SK-N-SH treated with all-trans-retinoic acid at 6 μM for 48 hours (cell line): ENCODE results near the gene STAG1.

ENCODE experiments used
- ARNTL ChIP-seq: fragments of 450-650 bp; formaldehyde crosslinking; IDR thresholded peaks from 2 replicates; pipeline ENCODE4 v1.5.0; 2020; ENCODE audit warnings: low read depth, mild to moderate bottlenecking, moderate library complexity, borderline replicate concordance
- BACH2 ChIP-seq: fragments of 250-450 bp; sonication (Bioruptor Pico); IDR thresholded peaks from 2 replicates; pipeline ENCODE4 v1.9.0; 2021; ENCODE audit warnings: mild to moderate bottlenecking, borderline replicate concordance
- CSRNP3 ChIP-seq: fragments of 250-450 bp; sonication (Bioruptor Pico); IDR thresholded peaks from 2 replicates; pipeline ENCODE4 v1.5.1; 2021; ENCODE audit warnings: mild to moderate bottlenecking, moderate library complexity
- GLIS3 ChIP-seq: fragments of 250-450 bp; sonication (Bioruptor Pico); IDR thresholded peaks from 2 replicates; pipeline ENCODE4 v1.5.0; 2020; ENCODE audit warnings: mild to moderate bottlenecking, moderate library complexity
- ISL1 ChIP-seq: fragments of 250-450 bp; sonication (Bioruptor Pico); IDR thresholded peaks from 2 replicates; pipeline ENCODE4 v2.1.2; 2022; ENCODE audit warnings: mild to moderate bottlenecking, moderate library complexity
- POU6F1 ChIP-seq: fragments of 250-450 bp; sonication (Bioruptor Pico); IDR thresholded peaks from 2 replicates; pipeline ENCODE4 v1.8.0; 2021; ENCODE audit warnings: low read depth, mild to moderate bottlenecking, moderate library complexity, borderline replicate concordance
- TCF4 ChIP-seq: fragments of 250-450 bp; sonication (Bioruptor Pico); IDR thresholded peaks from 2 replicates; pipeline ENCODE4 v1.8.0; 2021; ENCODE audit warnings: mild to moderate bottlenecking, moderate library complexity, borderline replicate concordance
- TOX ChIP-seq: fragments of 250-450 bp; sonication (Bioruptor Pico); IDR thresholded peaks from 2 replicates; pipeline ENCODE4 v1.8.0; 2021; ENCODE audit warnings: mild to moderate bottlenecking, moderate library complexity, borderline replicate concordance
- ZFP3 ChIP-seq: fragments of 250-450 bp; sonication (Bioruptor Pico); IDR thresholded peaks from 2 replicates; pipeline ENCODE4 v1.5.0; 2020; ENCODE audit warnings: mild to moderate bottlenecking, moderate library complexity
- ZFP30 ChIP-seq: fragments of 450-650 bp; formaldehyde crosslinking; IDR thresholded peaks from 2 replicates; pipeline ENCODE4 v1.5.0; 2022; ENCODE audit warnings: mild to moderate bottlenecking, moderate library complexity

- no peak for TF ChIP-seq ZFP30 (CRISPR knock-in tag)
- no peak for TF ChIP-seq TOX (CRISPR knock-in tag)
- TF ChIP-seq GLIS3 (CRISPR knock-in tag): no peak
- no peak for TF ChIP-seq ISL1 (CRISPR knock-in tag)
- TF ChIP-seq ZFP3 (CRISPR knock-in tag): no peak
- TF ChIP-seq BACH2 (CRISPR knock-in tag): no peak
- no peak for TF ChIP-seq ARNTL
- no peak for TF ChIP-seq POU6F1 (CRISPR knock-in tag)
- no peak for TF ChIP-seq TCF4 (CRISPR knock-in tag)
- TF ChIP-seq CSRNP3: no peak
These were observed 385.9 kb downstream of the STAG1 start for GRCh38 chr3:136366289-136366688.
